Caco-2 (cell line): Measurements from ENCODE around the gene PYGO2. TPM values are rescaled to one million over a fixed set of nuclear protein-coding genes. Genes with fewer than 3 reads are reported as not detected.

Experiments used
- BruUV-seq: library from RNA; stranded (reverse); fragments of 400-500 nt; replicated peaks from 2 replicates; lab custom pipeline; 2021; lab: Mats Ljungman, UMichigan
- CTCF ChIA-PET: fragments of 300-600 bp; sonication (Branson Sonifier 250); formaldehyde crosslinking; loops from one replicate; lab custom pipeline; 2022; ENCODE audit warnings: antibody characterized with exemption; lab: Charles Lee
- POLR2A ChIA-PET: fragments of 300-600 bp; sonication (Branson Sonifier 250); formaldehyde crosslinking; loops from one replicate; lab custom pipeline; 2022; ENCODE audit warnings: antibody characterized with exemption; lab: Charles Lee
- DNase-seq, 2 experiments: peaks; one replicate each; pipeline versions ENCODE4 v3.0.0 to v3.0.0-alpha.2; 2020 to 2022
- H3K27me3 ChIP-seq: replicated peaks from 2 replicates; pipeline ENCODE4 v1.6.0; 2011; ENCODE audit warnings: low read length; ENCODE audit not compliant: control insufficient read depth, insufficient read depth
- H3K36me3 ChIP-seq: 2 replicates; pipeline ENCODE4 v1.5.1; 2011; ENCODE audit warnings: low read length; ENCODE audit not compliant: control insufficient read depth, insufficient read depth
- H3K4me1 ChIP-seq: fragments of 250-450 bp; sonication (Bioruptor Pico); 2 replicates; pipeline ENCODE4 v1.5.1; 2020; ENCODE audit warnings: mild to moderate bottlenecking
- H3K4me3 ChIP-seq: 2 replicates; pipeline ENCODE4 v1.5.1; 2011; ENCODE audit warnings: low read depth, mild to moderate bottlenecking, control low read depth, low read length
- H3K9me3 ChIP-seq: fragments of 250-450 bp; sonication (Bioruptor Pico); 2 replicates; pipeline ENCODE4 v1.5.1; 2020; ENCODE audit warnings: mild to moderate bottlenecking, moderate library complexity
- H3K27ac Mint-ChIP-seq: one replicate; pipeline ENCODE4 v1.8.0; 2022; ENCODE audit warnings: mixed read lengths; ENCODE audit not compliant: unreplicated experiment
- H3K27me3 Mint-ChIP-seq: one replicate; pipeline ENCODE4 v1.8.0; 2022; ENCODE audit warnings: mixed read lengths; ENCODE audit not compliant: insufficient read depth, unreplicated experiment
- H3K36me3 Mint-ChIP-seq: one replicate; pipeline ENCODE4 v1.8.0; 2022; ENCODE audit warnings: mild to moderate bottlenecking, mixed read lengths; ENCODE audit not compliant: insufficient read depth, unreplicated experiment
- H3K4me1 Mint-ChIP-seq: one replicate; pipeline ENCODE4 v1.8.0; 2022; ENCODE audit warnings: low read depth, mixed read lengths; ENCODE audit not compliant: unreplicated experiment
- H3K4me3 Mint-ChIP-seq: one replicate; pipeline ENCODE4 v1.8.0; 2022; ENCODE audit warnings: mild to moderate bottlenecking, moderate library complexity, mixed read lengths; ENCODE audit not compliant: unreplicated experiment
- H3K9me3 Mint-ChIP-seq: one replicate; pipeline ENCODE4 v1.8.0; 2022; ENCODE audit warnings: mixed read lengths; ENCODE audit not compliant: unreplicated experiment
- CTCF ChIP-seq, 2 experiments: fragments of 200-600 bp in 1 of 2; IDR thresholded peaks; 1 replicate in 1 of 2; 2 replicates in 1 of 2; pipeline versions ENCODE4 v1.5.1 to v1.8.0; 2011 to 2022; ENCODE audit warnings: antibody characterized with exemption in 1 of 2, control low read depth in 1 of 2, inconsistent platforms in 1 of 2, low read depth in 1 of 2, low read length in 1 of 2, mild to moderate bottlenecking in 1 of 2, moderate library complexity in 1 of 2; ENCODE audit not compliant: insufficient read depth in 1 of 2, severe bottlenecking in 1 of 2, unreplicated experiment in 1 of 2
- intact Hi-C: fragments of 100-400 bp; cut with micrococcal nuclease; formaldehyde crosslinking; loops from one replicate; pipeline ENCODE4 v1.10.0; 2022; ENCODE audit not compliant: unreplicated experiment
- total RNA-seq: library from RNA; stranded (reverse); gene quantifications from 2 replicates; pipeline ENCODE4 v1.2.3, GENCODE V29; 2022

The PYGO2 gene
- total RNA-seq, 1 experiment from 2014 or later: 34.9 TPM

DNA sequence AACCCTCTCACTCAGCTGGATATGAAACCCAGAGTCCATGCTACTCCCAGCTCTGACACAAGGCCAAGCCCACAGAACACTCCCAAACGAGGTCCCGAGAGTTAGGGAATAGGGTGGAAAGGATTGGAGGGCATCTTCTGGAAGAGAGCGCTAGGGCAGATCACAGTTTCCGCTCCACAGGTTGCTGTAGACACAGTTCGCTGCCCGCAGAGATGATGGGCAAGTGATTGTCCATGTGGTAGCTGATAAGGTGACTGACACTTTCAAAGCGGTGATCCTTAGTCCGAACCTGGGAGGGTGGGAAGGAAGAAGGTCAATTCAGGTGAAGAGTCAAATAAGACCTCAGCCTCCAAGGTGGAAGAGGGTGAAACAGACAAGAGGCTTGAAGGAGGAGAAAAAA is 2.1 kb upstream of the PYGO2 start:
- CTCF ChIA-PET: no interaction called here
- H3K9me3 Mint-ChIP-seq: no peaks in the 10 kb centered on the region
- peak overlapping the region; percentile 4 for H3K27ac Mint-ChIP-seq
- peaks cover 11% of the 10 kb centered on the region for H3K4me1 Mint-ChIP-seq
- POLR2A ChIA-PET: no interaction called here
- H3K36me3 Mint-ChIP-seq: peaks cover 59% of the 10 kb centered on the region
- no peak for TF ChIP-seq CTCF (IDR thresholded peaks at IDR 0.05; ENCODE audit: insufficient read depth in 1 of 2, low read depth in 1 of 2, low read length in 1 of 2, severe bottlenecking in 1 of 2, unreplicated experiment in 1 of 2)
- Histone ChIP-seq H3K27me3 (no peaks in the 10 kb centered on the region), H3K36me3 (peaks cover 6% of the 10 kb centered on the region), H3K4me3 (no peak overlapping the region), H3K9me3 (no peaks in the 10 kb centered on the region), H3K4me1 (0 out of 2 replicates have a peak, but pooled peaks cover 5% of the 10 kb centered on the region)
- no peak for DNase-seq
- no TSS peak for BruUV-seq
- intact Hi-C loops: no loop called here
- no peaks in the 10 kb centered on the region for H3K27me3 Mint-ChIP-seq
- H3K4me3 Mint-ChIP-seq: no peak overlapping the region

GRCh38 chr1:154962795-154963330 is 1.3 kb upstream of the PYGO2 start:
- Mint-ChIP-seq H3K4me1 (peaks cover 11% of the 10 kb centered on the region), H3K4me3 (peak overlapping the region; percentile 88), H3K36me3 (peaks cover 52% of the 10 kb centered on the region), H3K27ac (peak overlapping the region; percentile 81), H3K27me3 (no peaks in the 10 kb centered on the region), H3K9me3 (no peaks in the 10 kb centered on the region)
- Histone ChIP-seq H3K4me1 (0 out of 2 replicates have a peak, but pooled peaks cover 5% of the 10 kb centered on the region), H3K9me3 (no peaks in the 10 kb centered on the region), H3K36me3 (peaks cover 4% of the 10 kb centered on the region), H3K4me3 (no peak overlapping the region), H3K27me3 (no peaks in the 10 kb centered on the region)
- DNase-seq: no peak
- BruUV-seq: no TSS peak
- intact Hi-C loops: no loop called here
- TF ChIP-seq CTCF (IDR thresholded peaks at IDR 0.05; ENCODE audit: insufficient read depth in 1 of 2, low read depth in 1 of 2, low read length in 1 of 2, severe bottlenecking in 1 of 2, unreplicated experiment in 1 of 2): no peak
- CTCF ChIA-PET: no interaction called here
- POLR2A ChIA-PET: interaction anchor here (2.1 kb wide), 1 partner anchor 11 kb away, joined by 20 read pairs; the partner anchor contains the start of gene CKS1B

- intact Hi-C loops: no loop called here
- TSS peak; percentile 74 for BruUV-seq
- Mint-ChIP-seq H3K27me3 (no peaks in the 10 kb centered on the region), H3K36me3 (peaks cover 53% of the 10 kb centered on the region), H3K9me3 (no peaks in the 10 kb centered on the region), H3K4me1 (peaks cover 13% of the 10 kb centered on the region), H3K4me3 (peak overlapping the region; percentile 88), H3K27ac (peak overlapping the region; percentile 81)
- Histone ChIP-seq H3K4me3 (peak overlapping the region; percentile 95), H3K9me3 (no peaks in the 10 kb centered on the region), H3K27me3 (no peaks in the 10 kb centered on the region), H3K36me3 (peaks cover 4% of the 10 kb centered on the region), H3K4me1 (peaks cover 6% of the 10 kb centered on the region; the same call in 1 of the 2 replicates)
- POLR2A ChIA-PET: interaction anchor here (0.7 to 2.1 kb wide), 5 partner anchors 8 to 37 kb away, joined by 5 to 20 read pairs (median 11); partner anchors contain the start of genes CKS1B, PMVK and SHC1
- CTCF ChIA-PET: interaction anchor here (0.9 to 1.6 kb wide), 3 partner anchors 12 to 95 kb away, joined by 4 to 15 read pairs (median 8); partner anchors contain the start of gene CKS1B
- DNase-seq: no peak
- TF ChIP-seq CTCF (IDR thresholded peaks at IDR 0.05; ENCODE audit: insufficient read depth in 1 of 2, low read depth in 1 of 2, low read length in 1 of 2, severe bottlenecking in 1 of 2, unreplicated experiment in 1 of 2): no peak
Observed at GRCh38 chr1:154962156-154962749, 671 bp upstream of the PYGO2 start.
